SHP77 (cell line): Measurements from ENCODE around the gene TTC16.
"Not testable (repeated sequence)": the region's sequence is repeated elsewhere in the genome, so short reads cannot be mapped to it uniquely, and the experiment has no call there.

ENCODE experiments used
- DNase-seq, 2 experiments: peaks; one replicate each; lab custom pipeline; 2025; lab: John Stamatoyannopoulos, UW

TTC16 gene

DNA sequence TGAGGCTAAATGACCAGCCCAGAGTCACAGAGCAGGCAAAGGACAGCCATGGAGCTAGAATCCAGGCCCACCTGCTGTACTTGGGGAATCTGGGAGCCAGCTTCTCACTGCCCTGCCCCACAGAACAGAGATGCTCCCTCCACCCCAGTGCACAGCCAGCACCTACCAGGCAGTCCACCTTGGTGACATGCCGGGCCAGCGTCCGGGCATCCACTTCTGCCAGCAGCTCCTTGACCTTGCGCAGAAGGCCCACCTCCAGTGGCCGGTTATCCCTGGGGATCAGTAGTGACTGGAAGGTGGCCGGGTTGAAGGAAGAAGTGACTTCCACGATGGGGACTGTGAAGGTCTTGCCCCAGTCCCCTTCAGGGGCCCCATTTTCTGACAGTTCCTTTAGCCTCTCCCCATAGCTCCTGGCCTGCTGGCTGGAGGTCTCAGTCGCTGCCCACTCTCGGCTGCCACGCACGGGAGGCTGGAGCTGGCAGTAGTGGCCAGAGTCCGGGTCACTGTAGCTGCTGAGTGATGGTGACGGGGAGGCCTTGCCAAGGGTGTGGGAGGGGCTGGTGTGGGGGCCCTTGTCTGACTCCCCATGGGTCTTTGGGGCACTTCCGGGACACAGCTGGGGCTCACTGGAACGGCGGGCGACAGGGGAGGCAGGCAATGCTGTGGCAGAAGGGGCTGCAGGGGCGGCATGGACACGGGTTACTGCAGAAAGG lies 28.7 kb downstream of the TTC16 start:
- no peak for DNase-seq

DNA sequence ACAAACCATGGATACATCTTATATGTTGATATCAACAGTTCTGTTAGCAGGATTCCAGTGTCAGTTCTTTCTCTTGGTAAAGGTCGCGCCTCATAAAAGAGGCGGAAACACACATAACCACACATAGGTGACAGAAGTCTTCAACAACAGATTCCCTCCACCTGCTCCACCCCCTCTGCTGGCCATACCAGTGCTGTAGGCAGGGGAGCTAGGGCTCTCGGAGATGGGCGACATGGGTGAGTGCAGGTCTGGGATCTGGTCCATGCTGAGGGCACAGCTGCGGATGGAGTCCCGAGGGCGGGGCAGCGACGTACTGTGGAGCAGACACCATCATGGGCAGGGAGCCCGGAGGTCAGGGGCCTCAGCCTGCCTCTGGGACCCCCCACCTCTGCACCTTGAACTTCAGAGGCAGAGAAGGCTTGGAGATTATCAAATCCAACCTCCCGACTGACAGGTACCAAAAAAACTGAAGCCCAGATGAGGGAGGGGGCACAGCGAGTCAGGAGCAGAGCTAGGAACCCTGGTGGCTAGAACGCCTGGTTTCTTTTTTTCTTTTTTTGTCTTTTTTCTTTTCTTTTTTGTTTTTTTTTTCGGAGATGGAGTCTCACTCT lies 31.2 kb downstream of the TTC16 start:
- DNase-seq = peak; percentile 33 to 55

DNA sequence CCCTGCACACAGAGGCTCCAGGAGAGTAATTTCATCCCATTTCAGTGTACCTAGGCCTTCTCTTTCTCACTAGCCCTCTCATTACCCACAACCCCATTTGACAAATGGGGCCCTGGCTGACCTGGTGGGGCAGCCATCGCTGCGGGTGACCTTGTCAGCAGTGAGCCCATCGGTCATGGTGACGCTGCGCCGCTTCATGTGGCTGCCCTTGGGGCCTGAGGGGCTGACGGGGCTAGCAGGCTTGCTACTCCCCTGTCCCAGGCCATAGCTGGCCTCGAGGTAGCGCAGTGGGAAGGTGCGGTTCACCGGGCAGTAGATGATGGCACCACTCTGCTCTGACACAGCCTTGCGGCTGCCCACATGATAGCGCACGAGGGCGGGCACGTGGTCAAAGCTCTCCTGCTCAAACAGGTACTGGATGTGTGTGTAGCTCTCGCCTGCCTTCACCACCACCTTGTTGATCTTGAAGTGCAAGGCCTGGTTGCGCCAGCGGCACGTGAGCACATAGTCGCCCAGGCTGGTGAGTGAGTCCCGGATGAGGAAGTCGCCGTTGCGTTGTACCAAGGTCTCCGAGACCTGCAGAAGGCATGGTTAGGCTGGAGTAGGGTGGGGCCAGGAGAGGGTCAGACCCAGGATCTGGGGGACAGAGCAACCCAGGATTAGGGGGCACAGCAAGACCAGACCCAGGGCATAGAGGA lies 33.4 kb downstream of the TTC16 start:
- DNase-seq = no peak

DNA sequence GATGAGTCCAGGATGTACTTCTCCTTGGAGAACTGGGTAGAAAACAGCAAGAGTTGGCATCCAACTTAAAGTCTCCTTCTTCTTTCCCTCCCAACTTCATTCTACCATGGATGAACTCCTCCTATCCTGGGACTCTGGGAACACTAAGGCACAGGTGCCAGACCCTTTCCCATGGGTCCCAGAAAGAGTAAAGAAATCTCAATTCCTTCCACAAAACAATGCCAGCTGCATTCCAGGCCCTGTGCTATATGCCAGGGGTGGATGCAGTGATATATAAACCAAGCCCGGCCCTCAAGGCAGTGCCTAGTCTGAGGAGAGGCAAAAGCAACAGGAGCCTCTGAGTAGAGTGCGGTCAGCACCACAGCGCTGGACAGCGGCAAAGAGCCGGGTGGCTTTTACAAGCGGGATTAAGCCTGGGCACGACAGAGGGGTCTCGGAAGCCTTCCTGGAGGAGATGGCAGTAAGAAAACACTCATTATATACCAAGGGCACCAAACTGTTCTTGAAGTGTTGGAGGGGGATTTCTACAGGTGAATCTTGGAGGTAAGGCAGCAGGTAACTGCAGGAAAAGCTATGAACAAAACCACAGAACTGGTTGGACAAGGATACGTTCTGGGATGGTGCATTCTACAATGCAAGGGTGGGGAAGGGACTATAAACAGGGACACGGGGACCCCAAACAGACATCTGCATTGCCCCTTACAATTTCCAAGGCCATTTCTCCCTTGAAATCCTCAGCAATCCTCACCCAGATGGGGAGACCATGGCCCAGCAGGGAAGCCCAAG lies 35.6 kb downstream of the TTC16 start:
- DNase-seq = no peak

DNA sequence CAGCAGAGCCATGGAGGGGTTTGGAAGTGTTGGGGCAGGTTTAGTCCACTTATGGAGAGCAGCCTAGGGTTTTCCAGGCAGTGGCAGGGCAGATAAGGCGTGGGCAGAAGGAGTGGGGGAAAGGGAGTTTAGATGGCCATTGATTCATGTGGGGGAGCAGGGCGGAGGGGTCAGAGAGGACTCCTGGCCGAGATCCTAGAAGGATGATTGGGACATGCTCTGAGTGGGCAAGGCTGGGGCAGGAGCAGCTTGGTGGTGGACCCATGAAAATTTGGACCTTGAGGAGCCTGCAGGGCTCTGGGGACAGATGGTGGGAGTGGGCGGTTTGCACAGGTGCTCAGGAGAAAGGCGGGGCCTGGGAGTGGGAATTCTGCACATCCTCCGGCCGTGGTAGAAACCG lies 37.3 kb downstream of the TTC16 start:
- DNase-seq = no peak

DNA sequence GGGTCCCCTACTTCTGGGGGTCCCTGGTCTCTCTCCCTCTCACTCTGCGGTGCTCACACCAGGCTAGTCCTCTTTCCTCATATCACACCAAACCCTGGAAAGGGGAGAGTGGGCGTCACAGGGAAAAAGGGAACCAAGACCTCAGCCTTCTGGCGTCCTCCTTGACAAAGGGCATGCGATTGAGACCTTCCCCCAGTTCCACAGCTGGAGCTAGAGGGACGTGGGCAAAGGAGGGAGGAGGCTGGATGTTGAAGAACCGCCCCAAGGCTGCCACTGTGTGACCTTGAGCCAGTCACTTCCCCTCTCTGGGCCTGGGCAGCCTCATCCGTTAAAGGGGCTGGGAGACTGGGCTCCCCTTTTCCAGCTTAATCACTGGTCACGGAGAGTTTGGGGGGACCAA lies 37.7 kb downstream of the TTC16 start:
- DNase-seq = no peak

DNA sequence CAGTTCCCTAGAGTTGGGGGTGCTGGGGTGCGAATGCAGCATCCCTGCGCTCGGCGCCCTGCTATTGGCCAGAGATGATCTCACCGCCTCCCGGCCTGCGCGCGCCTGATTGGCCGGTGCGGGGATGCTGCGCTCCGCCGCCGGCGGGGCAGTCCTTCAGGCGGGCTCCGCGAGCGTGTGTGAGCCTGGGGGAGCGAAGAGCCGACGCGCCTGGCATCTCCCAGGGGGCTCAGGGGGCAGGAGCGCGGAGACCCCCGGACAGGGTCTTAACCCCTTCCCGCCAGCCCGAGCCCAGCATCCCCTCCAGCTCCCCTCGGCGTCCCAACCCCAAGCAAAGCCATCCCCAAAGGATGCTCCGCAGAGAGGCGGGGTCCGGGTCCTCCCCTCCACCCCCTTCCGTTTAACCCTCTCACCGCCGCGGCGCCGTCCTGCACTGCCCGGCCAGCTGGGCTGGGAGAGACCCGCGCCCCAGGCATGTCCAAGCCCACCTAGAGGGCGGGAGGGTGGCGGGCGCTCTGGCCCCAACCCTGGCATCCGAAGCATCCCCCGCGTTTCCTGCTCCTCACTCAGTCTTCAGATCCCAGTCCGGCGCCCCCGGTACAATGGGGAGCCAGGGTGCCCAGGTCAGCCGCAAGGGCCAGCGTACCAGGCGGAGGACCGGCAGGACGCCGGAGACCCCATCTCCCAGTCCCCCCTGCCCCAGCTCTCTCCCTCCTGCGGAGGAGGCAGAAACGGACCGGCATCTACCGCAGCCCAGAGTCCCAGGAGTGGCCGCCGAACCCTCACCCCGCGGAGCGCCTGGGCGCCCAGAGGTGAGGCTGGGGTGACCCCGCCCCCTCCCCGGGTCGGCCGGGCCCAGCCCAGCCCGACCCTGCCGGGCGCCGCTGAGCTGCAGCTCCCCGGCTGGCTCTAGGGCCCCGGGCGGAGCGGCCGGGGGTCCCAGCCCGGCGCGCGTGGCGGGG lies 38.5 kb downstream of the TTC16 start:
- DNase-seq = no peak

DNA sequence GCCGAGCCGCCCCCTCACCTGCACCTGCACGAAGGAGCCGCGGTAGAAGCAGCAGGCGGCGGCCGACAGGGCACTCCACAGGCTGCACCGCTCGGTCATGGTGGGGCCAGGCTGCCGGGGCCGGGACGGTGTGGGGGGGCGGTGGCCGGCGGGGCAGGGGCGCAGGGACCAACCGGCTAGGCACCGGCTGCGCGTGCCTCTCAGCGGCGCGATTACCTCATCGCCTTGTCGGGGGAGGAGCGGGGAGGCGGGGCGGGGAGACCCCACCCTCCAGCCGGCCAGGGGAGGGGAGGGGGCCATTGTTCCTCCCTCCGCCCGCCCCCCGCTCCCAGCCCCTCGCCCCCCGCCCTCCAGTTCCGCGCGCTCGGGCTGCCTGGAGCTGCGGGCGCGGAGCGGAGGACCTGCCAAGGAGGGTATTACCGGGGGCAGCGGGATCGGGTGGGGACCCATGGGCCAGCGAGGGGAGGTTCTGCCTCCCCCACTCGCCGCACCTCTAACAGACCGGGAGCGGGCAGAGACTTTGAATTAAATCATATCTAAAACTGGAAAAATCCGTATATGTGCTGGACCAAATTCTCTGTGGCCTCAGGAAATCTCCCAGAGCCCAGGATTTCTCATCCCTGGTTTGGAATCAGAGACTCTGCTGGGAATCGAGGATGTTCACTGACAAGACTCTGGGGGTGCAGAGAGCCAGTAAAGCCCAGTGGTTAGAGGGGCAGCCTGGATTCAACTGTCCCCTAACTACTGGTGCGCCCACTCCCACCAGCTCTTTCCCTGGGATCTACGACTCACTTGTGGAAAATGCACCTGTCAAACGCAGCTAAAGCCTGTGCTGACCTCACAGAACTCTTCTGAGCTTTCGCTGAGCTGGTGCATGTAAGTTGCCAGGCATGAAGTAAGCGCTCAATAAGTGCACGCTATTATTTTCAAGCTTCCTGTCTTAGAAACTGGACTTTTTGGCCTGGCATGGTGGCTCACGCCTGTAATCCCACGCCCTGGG lies 39.5 kb downstream of the TTC16 start:
- DNase-seq = no peak

DNA sequence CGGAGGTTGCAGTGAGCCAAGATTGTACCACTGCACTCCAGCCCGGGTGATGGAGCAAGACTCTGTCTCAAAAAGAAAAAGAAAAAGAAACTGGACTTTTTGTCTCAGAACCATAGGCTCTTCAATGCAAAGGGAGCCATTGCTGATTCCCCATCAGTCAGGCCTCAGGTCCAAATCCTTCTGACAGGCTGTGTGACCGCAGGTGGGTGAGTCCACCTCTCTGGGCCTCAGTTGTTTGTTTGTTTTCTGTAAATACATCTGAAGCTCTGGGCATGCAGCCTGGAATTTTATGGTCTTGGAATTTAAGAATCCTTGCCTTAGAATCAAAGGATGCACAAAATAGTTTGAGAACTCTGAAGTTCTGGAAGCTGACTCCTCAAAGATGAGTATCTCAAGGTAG lies 40.4 kb downstream of the TTC16 start:
- no peak for DNase-seq

DNA sequence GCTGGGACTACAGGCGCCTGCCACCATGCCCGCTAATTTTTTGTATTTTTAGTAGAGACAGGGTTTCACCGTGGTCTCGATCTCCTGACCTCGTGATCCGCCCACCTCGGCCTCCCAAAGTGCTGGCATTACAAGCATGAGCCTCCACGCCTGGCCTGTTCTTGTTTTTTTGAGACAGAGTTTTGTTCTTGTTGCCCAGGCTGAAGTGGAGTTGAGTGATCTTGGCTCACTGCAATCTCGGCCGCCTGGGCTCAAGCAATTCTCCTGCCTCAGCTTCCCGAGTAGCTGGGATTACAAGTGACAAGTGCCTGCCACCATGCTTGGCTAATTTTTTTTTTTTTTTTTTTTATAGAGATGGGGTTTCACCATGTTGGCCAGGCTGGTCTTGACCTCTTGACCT lies 40.9 kb downstream of the TTC16 start:
- DNase-seq = not testable (repeated sequence)

DNA sequence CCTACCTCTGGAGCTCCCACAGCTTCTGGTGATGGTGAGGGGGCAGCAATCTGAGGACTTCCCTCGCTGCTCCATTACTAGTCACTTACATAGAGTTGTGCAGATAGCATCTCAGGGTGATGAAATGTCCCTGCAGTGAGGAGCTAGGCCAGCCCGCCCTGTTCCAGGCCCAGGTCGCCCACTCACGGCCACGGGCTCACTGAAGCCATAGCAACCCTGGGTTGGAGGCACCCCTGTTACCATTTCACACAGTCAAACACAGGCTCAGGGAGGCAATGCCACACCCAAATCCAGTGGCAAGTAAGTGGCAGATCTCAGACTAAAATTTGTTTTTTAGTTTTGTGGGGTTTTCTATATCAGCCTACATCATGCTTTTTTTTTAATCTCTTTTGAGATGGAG lies 43.0 kb downstream of the TTC16 start:
- DNase-seq = no peak

DNA sequence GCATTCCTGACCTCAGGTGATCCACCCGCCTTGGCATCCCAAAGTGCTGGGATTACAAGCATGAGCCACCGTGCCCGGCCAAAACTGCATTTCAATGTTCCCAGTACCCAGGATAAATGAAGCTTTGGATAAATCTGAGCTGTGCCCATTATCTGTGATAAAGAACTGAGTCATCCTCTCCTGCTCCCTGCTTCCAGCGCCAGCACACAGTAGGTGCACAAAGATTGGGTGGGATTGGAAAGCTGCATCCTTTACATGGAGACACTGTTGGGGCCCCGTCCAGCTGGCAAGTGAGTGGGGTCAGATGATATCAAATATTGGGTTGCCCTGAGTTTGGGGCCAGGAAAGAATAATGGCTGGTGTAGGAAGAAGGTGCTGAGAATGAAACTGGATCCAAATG lies 45.2 kb downstream of the TTC16 start:
- DNase-seq = no peak

DNA sequence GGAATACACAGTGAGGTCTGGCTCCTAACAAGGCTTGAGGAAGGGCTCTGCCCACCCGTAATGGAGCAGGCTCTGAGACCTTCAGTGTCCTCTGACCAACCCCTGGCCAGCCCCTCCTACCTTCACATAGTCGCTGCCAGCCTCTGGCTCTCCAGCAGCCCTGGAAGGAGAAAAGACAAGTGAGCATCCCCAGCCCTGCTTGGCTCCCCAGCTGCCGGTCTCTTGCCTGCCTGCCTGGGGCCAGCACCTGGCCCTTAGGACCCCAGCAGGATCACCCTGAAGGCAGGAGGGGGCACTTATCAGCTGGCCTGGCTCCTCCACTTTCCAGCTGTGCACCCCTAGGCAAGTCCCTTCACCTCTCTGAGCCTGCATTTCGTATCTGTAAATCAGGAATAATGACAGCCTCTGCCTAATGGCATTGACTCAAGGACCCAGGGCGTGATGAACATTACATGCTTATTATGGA lies 45.6 kb downstream of the TTC16 start:
- DNase-seq = no peak

DNA sequence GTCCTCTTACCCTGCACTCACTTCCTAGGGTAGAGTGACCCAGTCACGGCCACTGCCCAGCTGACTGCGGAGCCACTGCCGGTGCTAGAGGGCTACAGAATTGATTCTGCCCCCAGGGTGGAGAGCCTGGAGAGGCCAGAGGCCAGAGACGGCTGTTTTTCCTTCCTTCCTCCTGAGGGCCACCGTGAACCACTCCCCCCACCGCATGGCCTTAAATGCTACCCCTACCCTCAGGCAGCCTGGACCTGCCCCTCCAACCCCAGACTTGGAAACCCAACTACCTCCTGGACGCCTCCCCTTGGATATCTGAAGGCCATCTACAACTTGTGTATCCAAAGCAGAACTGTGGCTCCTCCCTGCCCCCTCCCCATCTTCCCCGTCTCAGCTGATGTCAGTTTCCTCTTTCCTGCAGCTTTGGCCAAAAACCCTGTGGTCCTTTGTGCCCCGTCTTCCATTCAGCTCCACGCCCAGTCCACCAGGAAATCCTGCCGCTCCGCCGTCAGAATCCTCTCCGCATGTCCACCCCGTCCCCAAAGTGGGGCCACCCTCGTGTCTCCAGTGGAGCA lies 46.3 kb downstream of the TTC16 start:
- DNase-seq = no peak

DNA sequence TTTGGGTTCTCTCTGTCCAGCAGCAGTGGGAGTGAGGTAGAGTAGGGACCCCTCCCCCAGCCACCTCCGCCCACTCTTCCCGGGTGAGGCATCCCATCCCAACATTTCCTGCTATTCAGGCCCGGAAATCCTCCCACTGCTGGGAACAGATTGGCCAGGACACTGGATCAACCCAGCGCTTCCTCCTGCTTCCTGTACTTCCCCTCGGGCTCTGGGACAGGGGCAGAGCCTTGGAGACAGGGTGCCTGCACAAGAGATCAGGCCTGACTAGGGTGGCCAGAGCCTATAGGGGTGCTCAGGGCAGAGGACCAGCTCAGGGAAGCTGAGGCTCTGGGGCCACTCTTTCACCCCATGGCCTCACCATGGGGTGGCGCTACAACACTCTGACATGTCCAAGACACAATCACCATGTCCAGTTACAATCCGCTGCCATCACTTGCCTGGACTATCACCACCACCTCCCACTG lies 48.1 kb downstream of the TTC16 start:
- DNase-seq = peak in 1 of 2 experiments; percentile 38

DNA sequence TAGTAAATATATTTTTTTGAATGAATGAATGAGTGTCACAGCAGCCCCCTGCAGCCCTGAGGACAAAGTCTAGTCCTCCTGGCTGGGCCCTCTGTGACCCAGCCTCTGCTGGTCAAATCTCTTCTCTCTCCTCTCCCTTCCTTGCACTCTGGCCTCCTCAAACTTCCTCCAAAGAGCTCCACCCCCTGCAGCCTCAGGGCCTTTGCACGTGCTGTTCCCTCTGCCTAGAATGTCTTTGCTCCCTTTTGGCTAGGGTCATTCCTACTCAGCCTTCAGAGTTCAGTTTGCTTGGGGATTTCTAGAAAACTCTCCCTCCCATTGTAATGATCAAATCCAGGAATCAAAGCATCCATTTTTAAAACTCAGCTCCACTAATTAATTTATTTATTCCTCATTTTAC lies 49.5 kb downstream of the TTC16 start:
- no peak for DNase-seq

DNA sequence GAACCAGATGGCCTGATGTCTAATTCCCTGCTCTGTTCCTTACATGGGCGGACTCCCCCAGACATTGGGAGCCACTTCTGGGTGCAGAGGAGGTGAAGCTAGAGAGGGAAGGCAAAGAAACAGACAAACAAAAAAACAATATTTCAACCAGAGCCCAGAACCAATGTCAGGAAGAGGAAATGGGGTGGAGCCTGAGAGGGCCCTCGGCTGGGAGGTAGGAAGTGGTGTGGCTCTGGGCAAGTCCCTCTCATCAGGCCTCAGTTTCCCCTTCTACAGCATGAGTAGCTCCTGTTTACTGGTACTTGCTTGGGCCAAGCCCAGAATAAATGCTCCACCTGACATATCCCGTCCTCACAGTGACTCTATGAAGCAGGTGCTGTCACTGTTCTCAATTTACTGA lies 51.5 kb downstream of the TTC16 start:
- no peak for DNase-seq

DNA sequence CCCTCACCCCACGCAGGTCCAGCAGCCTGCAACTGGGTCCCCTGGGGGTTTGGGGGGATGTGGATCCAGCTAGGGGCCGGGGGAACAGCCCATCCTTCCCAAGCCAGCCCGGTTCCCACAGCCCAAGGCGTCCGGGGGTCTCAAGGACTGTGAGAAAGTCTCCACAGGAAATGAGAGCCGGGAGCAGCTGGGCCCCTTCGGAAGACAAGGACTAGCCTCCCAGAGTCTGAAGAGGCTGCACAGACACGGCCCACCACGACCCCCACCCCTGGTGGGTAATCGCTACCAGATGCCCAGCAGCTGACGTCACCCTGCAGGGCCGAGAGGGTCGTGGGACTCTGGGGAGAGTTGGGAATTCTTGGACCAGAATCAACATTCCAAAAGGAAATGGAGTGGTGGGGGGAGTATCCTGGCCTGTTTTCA lies 52.0 kb downstream of the TTC16 start:
- no peak for DNase-seq

DNA sequence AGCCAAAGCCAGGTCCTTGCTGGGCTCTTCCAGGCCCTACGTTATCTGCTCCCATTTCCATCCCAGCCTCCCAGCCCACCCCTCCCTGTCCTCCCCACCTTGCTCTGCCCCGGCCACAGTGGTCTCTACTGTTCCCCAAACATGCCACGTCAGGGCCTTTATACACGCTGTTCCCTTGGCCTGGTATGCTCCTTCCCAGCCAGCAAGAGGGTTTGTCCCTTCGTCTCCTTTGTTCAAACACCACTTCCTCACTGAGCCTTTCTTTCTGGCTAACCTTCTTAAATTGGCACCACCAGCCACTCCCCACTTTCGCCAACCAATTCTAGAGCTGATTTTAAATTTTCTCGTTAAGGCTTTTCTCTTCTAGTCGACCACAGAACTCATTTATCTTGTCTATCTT lies 52.8 kb downstream of the TTC16 start:
- DNase-seq = no peak

DNA sequence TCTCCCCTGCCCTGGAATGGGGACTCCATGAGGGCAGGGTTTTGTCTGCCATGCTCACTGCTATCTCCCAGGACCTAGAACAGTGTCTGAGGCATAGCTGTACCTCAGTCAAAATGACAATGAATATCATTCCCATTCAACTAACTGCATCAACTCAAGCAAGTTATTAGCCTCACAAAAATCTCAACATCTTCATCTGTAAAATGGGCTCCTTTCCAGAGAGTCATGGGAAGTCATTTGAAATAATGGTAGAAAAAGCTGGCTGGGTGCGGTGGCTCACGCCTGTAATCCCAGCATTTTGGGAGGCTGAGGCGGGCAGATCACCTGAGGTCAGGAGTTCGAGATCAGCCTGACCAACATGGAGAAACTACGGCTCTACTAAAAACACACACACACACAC lies 53.2 kb downstream of the TTC16 start:
- DNase-seq = no peak
